HG02943 (cell line): ENCODE data around the gene CAB39.

Experiments used
- ATAC-seq: cut with Tn5 transposase; IDR thresholded peaks from one replicate; pipeline ENCODE4 v1.9.1; 2021; ENCODE audit warnings: mild to moderate bottlenecking, low read depth, moderate library complexity; ENCODE audit not compliant: unreplicated experiment

CAB39 gene

GRCh38 chr2:230748087-230748486 is 35.4 kb downstream of the CAB39 start:
- ATAC-seq: no peak

DNA sequence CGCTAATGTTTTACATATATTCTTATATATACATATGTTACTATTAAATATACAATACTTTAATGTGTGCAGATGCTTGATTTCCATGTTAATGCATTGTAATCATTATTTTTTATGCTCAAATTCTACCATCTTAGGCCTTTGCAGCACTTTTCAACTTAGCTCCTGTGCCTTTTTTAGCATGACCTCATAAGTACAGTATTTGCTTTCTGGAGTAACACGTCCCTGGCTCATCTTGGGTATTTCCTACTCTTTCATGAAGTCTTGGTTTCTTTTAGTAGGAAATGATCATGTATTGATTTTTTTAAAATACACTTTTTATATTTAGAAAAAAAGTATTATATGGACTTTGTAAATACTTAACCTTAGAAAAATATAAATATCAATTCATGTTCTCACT is 36.5 kb downstream of the CAB39 start:
- ATAC-seq: no peak

DNA sequence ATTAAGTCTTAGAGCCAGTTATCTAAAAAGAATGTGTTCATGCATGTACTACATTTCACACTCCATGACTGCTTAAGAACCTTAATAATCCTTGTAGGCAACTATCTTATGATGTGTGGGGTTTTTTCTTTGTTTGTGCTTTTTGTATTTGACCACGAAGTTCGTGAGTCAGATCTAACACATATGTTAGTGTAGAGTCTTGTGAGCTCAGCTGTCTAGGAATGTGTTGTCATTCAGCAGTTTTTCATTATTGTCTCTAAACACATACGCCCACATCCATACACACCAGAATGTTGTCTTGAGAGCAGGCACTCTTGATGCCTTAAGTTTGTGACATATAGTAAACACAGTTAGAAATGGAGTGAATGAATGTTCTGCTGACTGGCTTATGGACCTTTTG is 38.4 kb downstream of the CAB39 start:
- ATAC-seq: no peak

DNA sequence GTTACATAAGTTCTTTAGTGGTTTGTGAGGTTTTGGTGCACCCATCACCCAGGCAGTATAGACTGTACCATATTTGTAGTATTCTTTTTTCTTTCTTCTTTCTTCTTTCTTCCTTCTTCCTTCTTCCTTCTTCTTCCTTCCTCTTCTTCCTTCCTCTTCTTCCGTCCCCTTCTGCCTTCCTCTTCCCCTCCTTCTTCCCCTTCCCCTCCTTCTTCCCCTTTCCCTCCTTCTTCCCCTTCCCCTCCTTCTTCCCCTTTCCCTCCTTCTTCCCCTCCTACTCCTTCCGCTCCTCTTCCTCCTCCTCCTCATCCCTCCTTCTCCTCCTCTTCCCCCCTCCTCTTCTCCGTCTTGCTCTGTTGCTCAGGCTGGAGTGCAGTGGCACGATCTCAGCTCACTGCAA is 41.6 kb downstream of the CAB39 start:
- ATAC-seq: no peak

- ATAC-seq: no peak
Observed at GRCh38 chr2:230757476-230757875, 44.8 kb downstream of the CAB39 start.

GRCh38 chr2:230758566-230759480 is 46.2 kb downstream of the CAB39 start:
- ATAC-seq: no peak

DNA sequence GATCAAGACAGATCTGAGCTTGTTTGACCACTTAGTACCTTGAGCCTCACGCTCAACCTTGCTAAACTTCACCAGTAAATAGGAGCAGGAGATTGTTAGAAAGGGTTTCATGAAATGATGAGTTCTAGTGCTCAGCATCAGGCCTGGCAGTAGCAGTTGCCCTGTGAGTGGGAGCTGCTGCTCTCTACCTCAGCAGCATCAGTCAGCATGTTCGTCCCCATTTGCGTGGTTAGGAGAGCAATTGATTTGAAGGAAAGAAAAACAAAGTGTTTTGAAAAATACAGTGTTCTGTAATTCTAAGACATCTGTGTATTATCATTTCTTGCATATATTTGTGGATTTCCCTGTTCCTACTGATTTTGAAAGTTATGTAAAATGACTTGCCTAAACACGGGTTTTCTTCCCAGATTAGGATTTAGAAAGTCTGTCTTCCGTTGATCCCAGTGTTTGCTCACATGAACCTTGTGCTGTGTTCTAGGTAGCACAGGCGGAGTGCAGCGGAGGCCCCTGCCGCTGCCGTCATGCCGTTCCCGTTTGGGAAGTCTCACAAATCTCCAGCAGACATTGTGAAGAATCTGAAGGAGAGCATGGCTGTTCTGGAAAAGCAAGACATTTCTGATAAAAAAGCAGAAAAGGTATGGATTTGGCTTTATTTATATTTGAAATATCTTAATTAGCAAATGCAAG is 47.0 kb downstream of the CAB39 start:
- no peak for ATAC-seq

- no peak for ATAC-seq
Observed at GRCh38 chr2:230761704-230762103, 49.1 kb downstream of the CAB39 start.

- ATAC-seq: peak; percentile 70
Observed at GRCh38 chr2:230762317-230762896, 49.8 kb downstream of the CAB39 start.

DNA sequence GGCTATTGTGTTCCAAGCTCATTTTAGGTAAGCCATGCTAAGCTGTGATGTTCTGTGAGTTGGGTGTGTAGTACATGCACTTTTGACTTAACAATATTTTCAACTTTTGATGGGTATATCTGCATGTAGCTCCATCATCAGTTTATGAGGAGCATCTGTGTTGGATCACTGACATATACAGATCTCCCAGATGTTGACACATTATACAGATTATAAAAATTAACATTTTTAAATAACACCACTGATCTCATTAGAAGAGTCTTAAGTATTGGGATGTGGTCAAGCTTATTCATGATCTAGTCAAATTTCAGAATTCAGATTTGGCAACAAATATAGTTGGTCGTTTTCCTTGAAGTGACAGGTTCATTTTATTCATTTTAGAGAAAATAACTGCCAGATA is 51.7 kb downstream of the CAB39 start:
- no peak for ATAC-seq

DNA sequence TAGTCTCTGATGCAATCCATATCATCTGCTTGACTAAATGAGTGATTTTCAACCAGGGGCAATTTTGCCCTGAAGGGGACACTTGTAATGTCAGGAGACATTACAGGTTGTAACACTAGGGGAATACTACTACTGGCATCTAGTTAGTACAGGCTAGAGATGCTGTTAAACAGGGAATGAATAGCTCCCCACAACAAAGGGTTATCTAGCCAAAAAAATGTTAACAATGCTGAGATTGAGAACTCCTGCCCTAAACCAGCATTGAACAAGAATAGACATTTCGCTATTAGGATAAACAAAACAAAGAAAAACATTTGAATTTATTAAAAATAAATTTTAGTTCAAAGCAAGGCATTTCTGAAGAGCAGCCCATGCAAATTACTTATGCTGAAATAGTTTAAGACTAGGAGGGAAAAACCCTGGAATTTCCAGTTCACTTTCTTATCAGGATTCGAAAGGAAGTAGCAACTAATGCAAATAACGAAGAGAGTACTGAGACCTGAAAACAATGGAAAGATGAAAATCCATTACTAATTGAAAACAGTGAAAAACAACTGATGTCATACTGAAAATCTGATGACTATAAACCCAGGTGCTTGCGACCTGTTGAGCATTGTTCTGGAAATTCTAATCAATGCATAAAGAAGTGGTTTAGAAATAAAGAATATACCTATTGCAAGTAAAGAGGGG is 53.1 kb downstream of the CAB39 start:
- no peak for ATAC-seq

DNA sequence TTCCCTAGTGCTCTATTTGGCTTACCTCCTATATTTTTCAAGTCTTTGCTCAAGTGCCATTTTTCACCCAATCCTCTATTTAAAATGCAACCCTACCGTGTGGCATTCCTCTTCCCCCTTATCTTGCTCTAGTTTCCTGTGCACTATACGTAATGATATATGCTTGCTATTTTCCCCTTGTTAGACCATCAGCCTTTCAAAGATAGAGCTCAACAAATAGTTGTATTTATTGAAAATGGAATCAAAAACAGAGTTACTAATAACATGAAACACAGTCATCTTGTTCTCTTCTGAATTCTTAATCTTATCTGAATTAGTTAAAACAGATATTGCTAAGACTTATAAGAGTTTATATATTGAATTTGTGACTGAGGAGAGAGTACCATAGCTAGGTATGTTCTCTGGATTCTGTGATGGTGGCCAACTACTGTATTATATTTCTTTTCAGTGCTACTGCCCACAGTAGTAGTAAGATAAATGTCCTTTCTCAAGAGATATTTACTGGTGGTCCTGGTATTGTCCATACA is 55.3 kb downstream of the CAB39 start:
- ATAC-seq: no peak

DNA sequence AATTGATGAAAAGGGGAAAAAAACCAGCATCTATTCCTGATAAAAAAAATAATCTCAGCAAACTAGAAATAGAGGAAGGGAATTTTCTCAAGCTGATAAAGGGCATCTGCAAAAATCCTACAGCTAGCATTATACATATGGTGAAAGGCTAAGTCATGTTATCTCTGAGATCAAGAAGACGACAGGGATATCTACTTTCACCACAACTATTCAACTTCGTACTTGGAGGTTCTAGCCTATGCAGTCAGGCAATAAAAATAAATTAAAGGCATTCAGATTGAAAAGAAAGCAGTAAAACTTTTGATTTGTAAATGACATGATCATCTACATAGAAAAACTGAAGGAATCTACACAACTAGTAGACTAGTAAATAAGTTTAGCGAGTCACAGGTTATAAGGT is 58.2 kb downstream of the CAB39 start:
- no peak for ATAC-seq

- no peak for ATAC-seq
Observed at GRCh38 chr2:230772156-230772555, 59.5 kb downstream of the CAB39 start.

DNA sequence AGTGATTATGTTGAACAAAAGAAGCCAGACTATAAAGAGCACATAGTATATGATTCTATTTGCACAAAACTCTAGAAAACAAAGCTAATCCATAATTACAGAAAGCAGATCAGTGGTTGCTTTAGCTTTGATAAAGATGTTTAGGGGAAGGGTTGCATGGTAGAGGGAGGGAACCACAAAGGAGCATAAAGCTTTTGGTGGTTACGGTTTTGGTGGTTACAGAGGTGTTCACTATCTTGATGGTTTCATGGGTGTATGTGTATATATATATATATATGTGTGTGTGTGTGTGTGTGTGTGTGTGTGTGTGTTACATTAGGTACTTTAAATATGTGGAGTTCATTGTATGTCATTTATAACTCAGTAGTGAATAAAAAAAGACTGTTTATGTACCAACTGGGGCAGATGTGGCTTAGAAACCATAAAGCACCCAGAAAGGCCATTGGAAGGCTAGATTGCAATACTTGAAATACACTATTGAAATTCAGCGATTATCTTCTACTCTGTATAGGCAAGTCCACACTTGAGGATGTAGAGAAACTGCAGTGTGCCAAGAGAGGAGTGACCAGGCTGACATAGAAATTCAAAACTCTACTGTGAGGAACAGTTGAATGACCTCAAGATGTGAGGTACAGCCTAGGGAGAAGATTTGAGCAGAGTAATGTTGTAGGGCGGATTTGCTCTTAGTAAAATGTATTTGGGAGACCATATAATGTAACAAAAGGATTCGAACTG is 60.6 kb downstream of the CAB39 start:
- no peak for ATAC-seq

GRCh38 chr2:230774348-230774951 is 61.8 kb downstream of the CAB39 start:
- ATAC-seq: no peak

DNA sequence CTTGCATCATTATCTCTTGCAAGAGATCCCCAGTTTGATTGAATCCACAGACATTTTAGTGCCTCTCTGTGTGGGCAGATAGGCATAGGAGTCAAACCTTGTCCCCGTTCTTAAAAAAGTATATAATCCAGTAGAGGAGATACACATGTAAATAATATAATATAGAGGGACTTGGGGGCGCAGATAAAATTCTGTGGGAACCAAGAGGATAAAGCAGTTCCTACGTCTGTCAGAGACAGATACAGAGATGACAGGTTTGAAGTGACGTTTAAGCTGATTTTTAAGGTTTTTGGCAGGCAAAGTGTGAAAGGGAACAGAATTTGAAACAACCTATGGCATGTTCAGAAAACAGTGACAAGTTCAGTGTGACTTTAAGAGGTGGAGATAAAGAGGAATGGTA is 63.1 kb downstream of the CAB39 start:
- ATAC-seq: no peak

- ATAC-seq: no peak
Observed at GRCh38 chr2:230777721-230778120, 65.1 kb downstream of the CAB39 start.

GRCh38 chr2:230778350-230779063 is 65.9 kb downstream of the CAB39 start:
- no peak for ATAC-seq
